ENCODE results near the gene CCSER1.
"Not testable (repeated sequence)": the region's sequence is repeated elsewhere in the genome, so short reads cannot be mapped to it uniquely, and the experiment has no call there.

Gene CCSER1

DNA sequence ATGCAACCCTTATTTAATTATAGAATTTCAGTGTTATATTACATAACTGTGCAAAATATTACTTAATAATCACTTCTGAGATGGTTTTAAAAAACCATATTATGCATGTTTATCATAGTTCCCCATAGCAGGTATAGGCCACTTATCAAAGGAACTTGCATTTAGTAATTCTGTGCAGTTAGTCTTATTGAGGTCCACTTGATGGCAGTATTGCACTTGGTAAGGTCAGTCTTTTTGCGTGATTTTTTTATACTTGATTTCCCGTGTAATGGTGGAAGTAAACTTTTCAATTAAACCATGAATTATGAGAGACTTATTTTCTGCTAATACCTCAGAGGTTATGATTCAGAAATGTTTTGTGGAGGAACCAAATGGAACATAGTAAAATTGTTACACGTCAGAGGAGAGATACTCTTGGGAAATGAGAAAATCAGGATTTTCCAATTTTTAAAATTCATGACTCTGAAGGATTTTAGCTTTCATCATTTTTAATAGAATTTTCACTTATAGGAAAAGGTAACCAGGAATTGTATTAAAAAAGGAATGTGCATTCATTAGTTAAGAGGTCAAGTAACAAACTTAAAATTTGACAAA, 230.0 kb downstream of the CCSER1 start:
- no peaks in the 10 kb centered on the region for H3K36me3 ChIP-seq (ENCODE audit: insufficient read depth, low read length)
- H3K4me3 ChIP-seq = peak overlapping the region; percentile 36
- peak overlapping the region; percentile 4 for H3K9ac ChIP-seq (ENCODE audit: insufficient read length)
- H3K27ac ChIP-seq = 0 out of 2 replicates have a peak overlapping the region, but pooled peaks have one; percentile 30
- H3K9me3 ChIP-seq (ENCODE audit: low read depth, low read length) = no peaks in the 10 kb centered on the region
- DNase-seq (ENCODE audit: low read depth, low spot score) = peak; percentile 65
- TF ChIP-seq FOXP2 (optimal IDR thresholded peaks at IDR 0.05; ENCODE audit: control extremely low read depth, extremely low read length, insufficient read depth) (no peak), EZH2 (IDR thresholded peaks at IDR 0.05) (no peak), POLR2AphosphoS5 (IDR thresholded peaks at IDR 0.05; ENCODE audit: borderline replicate concordance, low read depth, low read length) (no peak)

DNA sequence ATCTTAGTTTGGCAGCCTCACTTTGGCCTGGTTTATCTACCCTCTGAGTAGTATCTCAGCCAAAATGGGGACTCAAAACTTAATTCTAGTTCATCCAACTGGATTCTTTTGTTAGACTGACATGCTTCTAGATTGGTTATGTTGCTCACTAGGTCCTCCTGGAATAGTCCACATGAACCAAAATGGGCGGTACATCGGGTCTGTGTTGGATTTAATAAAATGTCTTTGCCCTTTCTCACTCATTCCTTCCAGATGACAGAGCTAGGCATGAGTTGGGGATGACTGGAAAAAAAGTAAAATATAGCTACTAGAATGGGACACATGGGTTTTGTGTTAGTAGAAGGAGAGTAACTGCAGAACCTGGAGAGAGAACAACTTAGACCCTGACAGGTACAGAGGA, 247.9 kb downstream of the CCSER1 start:
- DNase-seq (ENCODE audit: low read depth, low spot score) = no peak
- no peak overlapping the region for H3K4me3 ChIP-seq
- no peak for TF ChIP-seq FOXP2 (optimal IDR thresholded peaks at IDR 0.05; ENCODE audit: control extremely low read depth, extremely low read length, insufficient read depth)
- TF ChIP-seq POLR2AphosphoS5 (IDR thresholded peaks at IDR 0.05; ENCODE audit: borderline replicate concordance, low read depth, low read length) = no peak
- no peak for TF ChIP-seq EZH2 (IDR thresholded peaks at IDR 0.05)

DNA sequence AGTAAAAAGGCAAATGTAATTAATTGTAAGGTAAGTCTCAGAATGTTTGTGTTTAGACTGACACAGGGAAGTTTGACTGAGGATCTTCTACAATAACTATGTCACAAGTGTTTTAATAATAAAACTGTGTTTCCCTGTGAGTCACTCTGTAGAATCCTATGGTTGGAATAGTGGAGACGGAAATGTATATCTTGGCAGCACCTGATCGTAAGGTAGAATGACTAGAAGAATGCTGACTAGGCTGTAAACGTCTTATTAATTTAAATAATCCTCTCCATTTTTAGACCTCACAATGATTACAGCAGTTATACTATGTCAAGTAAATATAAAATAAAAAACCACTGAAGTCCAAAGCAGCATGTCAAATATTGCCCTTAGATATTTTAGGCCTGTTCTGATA, 266.0 kb downstream of the CCSER1 start:
- Histone ChIP-seq H3K27ac (no peak overlapping the region), H3K9me3 (ENCODE audit: low read depth, low read length) (no peaks in the 10 kb centered on the region), H3K36me3 (ENCODE audit: insufficient read depth, low read length) (no peaks in the 10 kb centered on the region), H3K9ac (ENCODE audit: insufficient read length) (no peak overlapping the region), H3K4me3 (no peak overlapping the region)
- no peak for TF ChIP-seq POLR2AphosphoS5 (IDR thresholded peaks at IDR 0.05; ENCODE audit: borderline replicate concordance, low read depth, low read length)
- TF ChIP-seq EZH2 (IDR thresholded peaks at IDR 0.05) = no peak
- TF ChIP-seq FOXP2 (optimal IDR thresholded peaks at IDR 0.05; ENCODE audit: control extremely low read depth, extremely low read length, insufficient read depth) = no peak
- no peak for DNase-seq (ENCODE audit: low read depth, low spot score)

More for the DNA sequence above, 247.9 kb downstream of the CCSER1 start:
- no peaks in the 10 kb centered on the region for H3K36me3 ChIP-seq (ENCODE audit: insufficient read depth, low read length)
- no peak overlapping the region for H3K9ac ChIP-seq (ENCODE audit: insufficient read length)
- no peaks in the 10 kb centered on the region for H3K9me3 ChIP-seq (ENCODE audit: low read depth, low read length)
- no peak overlapping the region for H3K27ac ChIP-seq

DNA sequence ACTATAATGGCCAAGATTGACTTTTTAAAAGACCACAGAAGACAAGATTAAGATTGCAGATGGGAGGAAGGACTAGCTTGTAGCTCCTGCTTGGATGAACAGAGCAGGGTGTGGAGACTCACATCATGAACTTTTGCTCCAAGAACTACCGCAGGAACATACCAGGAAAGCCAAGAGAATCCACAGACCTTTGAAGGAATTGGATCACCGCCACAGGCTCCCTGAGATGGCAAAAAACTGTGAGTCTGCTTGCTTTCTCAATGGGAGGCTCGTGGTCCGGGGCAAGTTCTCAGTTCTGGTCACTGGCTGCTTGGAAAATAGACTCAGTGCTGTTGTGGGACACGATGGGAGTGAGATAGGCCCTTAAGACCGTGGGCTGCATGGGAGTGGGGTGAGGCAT, 276.6 kb downstream of the CCSER1 start:
- no peak overlapping the region for H3K4me3 ChIP-seq
- no peak for DNase-seq (ENCODE audit: low read depth, low spot score)
- TF ChIP-seq POLR2AphosphoS5 (IDR thresholded peaks at IDR 0.05; ENCODE audit: borderline replicate concordance, low read depth, low read length) (no peak), FOXP2 (optimal IDR thresholded peaks at IDR 0.05; ENCODE audit: control extremely low read depth, extremely low read length, insufficient read depth) (no peak), EZH2 (IDR thresholded peaks at IDR 0.05) (no peak)
- H3K9me3 ChIP-seq (ENCODE audit: low read depth, low read length) = no peaks in the 10 kb centered on the region
- no peaks in the 10 kb centered on the region for H3K36me3 ChIP-seq (ENCODE audit: insufficient read depth, low read length)
- H3K27ac ChIP-seq = no peak overlapping the region
- H3K9ac ChIP-seq (ENCODE audit: insufficient read length) = no peak overlapping the region

DNA sequence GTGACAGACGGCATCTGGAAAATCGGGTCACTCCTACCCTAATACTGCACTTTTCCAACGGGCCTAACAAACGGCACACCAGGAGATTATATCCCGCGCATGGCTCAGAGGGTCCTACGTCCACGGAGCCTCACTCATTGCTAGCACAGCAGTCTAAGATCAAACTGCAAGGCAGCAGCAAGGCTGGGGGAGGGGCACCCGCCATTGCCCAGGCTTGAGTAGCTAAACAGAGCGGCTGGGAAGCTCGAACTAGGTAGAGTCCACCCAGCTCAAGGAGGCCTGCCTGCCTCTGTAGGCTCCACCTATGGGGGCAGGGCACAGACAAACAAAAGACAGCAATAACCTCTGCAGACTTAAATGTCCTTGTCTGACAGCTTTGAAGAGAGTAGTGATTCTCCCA, 280.7 kb downstream of the CCSER1 start:
- H3K4me3 ChIP-seq; H3K36me3 ChIP-seq (ENCODE audit: insufficient read depth, low read length); DNase-seq (ENCODE audit: low read depth, low spot score); H3K9me3 ChIP-seq (ENCODE audit: low read depth, low read length); H3K9ac ChIP-seq (ENCODE audit: insufficient read length); H3K27ac ChIP-seq: not testable (repeated sequence)

DNA sequence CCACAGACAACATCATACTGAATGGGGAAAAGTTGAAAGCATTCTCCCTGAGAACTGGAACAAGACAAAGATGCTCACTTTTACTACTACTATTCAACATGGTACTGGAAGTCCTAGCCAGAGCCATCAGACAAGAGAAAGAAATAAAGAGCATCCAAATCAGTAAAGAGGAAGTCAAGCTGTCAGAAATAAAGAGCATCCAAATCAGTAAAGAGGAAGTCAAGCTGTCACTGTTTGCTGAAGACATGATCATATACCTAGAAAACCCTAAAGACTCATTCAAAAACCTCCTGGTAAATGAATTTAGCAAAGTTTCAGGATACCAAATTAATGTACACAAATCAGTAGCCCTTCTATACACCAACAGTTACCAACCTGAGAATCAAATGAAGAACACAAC, 285.6 kb downstream of the CCSER1 start:
- not testable (repeated sequence) for H3K9me3 ChIP-seq (ENCODE audit: low read depth, low read length); H3K36me3 ChIP-seq (ENCODE audit: insufficient read depth, low read length); H3K9ac ChIP-seq (ENCODE audit: insufficient read length); H3K4me3 ChIP-seq; H3K27ac ChIP-seq; DNase-seq (ENCODE audit: low read depth, low spot score)

DNA sequence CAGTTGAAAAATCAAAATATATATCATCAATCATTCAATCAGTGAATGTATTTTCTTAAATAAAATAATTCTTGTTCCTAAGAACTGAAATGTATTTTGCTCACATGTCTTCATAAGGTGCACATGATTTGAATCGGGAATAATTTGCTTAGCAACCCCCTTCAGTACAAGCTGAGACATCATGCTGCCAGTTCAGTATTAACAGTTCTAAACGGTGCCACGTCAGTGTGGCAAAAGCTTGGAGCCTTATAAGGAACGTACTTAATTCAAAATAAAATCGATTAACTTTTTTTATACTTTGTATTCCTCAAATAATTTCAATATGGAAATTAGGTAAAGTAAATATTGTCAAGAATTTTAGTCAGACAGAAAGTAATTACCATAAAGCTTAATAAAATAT, 287.9 kb downstream of the CCSER1 start:
- TF ChIP-seq POLR2AphosphoS5 (IDR thresholded peaks at IDR 0.05; ENCODE audit: borderline replicate concordance, low read depth, low read length) (no peak), EZH2 (IDR thresholded peaks at IDR 0.05) (no peak), FOXP2 (optimal IDR thresholded peaks at IDR 0.05; ENCODE audit: control extremely low read depth, extremely low read length, insufficient read depth) (no peak)

DNA sequence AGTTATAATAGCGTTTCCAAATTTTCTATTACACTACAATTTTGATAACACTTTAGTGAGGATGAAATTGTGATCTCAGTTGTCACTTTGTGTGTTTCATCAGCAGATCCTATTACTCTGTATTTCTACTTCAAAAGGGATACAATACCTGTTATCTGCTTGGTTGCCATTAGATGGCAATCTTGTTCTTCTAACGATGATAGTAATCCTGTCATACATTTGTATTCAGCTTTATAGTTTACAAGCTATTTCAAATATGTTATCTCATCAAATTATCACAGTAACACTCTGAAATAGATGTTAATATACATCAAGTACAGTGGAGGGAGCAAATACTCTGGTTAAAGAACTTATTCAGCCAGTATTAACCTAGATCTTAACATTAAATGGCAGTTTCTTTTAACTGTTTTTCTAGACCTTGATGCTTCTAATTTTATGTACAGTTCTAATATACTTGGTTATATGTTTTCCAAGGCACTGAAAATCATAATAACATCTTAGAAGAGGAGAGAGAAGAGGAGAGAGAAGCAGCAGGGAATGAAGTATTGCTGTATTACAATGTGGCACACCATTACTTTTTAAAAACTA, 292.0 kb downstream of the CCSER1 start:
- no peak overlapping the region for H3K4me3 ChIP-seq
- peak; percentile 51 for DNase-seq (ENCODE audit: low read depth, low spot score)
- TF ChIP-seq POLR2AphosphoS5 (IDR thresholded peaks at IDR 0.05; ENCODE audit: borderline replicate concordance, low read depth, low read length) = no peak
- no peak for TF ChIP-seq EZH2 (IDR thresholded peaks at IDR 0.05)
- TF ChIP-seq FOXP2 (optimal IDR thresholded peaks at IDR 0.05; ENCODE audit: control extremely low read depth, extremely low read length, insufficient read depth) = no peak
- no peaks in the 10 kb centered on the region for H3K9me3 ChIP-seq (ENCODE audit: low read depth, low read length)
- no peak overlapping the region for H3K9ac ChIP-seq (ENCODE audit: insufficient read length)
- no peak overlapping the region for H3K27ac ChIP-seq
- no peaks in the 10 kb centered on the region for H3K36me3 ChIP-seq (ENCODE audit: insufficient read depth, low read length)

More for the DNA sequence above, 287.9 kb downstream of the CCSER1 start:
- no peak for DNase-seq (ENCODE audit: low read depth, low spot score)
- Histone ChIP-seq H3K9ac (ENCODE audit: insufficient read length) (no peak overlapping the region), H3K4me3 (no peak overlapping the region), H3K27ac (no peak overlapping the region), H3K9me3 (ENCODE audit: low read depth, low read length) (no peaks in the 10 kb centered on the region), H3K36me3 (ENCODE audit: insufficient read depth, low read length) (no peaks in the 10 kb centered on the region)

DNA sequence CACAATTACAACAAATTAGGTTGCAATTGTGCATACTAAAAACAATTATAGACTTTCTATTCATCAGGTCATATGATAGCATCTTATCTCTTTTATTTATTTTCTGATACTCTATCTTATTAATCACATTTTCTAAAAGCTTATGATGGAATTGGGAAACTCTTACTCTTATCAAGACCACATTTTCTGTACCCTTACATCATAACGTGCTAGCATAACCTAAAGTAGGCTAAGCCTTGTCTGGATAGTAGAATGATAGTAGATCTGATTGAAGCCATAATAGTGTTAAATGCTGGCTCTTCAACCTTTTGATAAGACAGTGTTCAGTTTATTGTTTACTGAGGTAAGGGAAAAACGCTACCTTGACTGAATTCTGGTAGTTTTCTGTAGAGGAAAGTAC, 294.0 kb downstream of the CCSER1 start:
- no peak for DNase-seq (ENCODE audit: low read depth, low spot score)
- H3K4me3 ChIP-seq = no peak overlapping the region
- H3K9ac ChIP-seq (ENCODE audit: insufficient read length) = no peak overlapping the region
- no peak for TF ChIP-seq POLR2AphosphoS5 (IDR thresholded peaks at IDR 0.05; ENCODE audit: borderline replicate concordance, low read depth, low read length)
- no peak for TF ChIP-seq EZH2 (IDR thresholded peaks at IDR 0.05)
- no peak for TF ChIP-seq FOXP2 (optimal IDR thresholded peaks at IDR 0.05; ENCODE audit: control extremely low read depth, extremely low read length, insufficient read depth)
- H3K27ac ChIP-seq = no peak overlapping the region
- no peaks in the 10 kb centered on the region for H3K36me3 ChIP-seq (ENCODE audit: insufficient read depth, low read length)
- H3K9me3 ChIP-seq (ENCODE audit: low read depth, low read length) = no peaks in the 10 kb centered on the region

Measured in SK-N-MC (cell line).